ENCODE results near the gene TBX3.

GRCh38 chr12:114711689-114712152 lies 27.7 kb upstream of the TBX3 start:
- TF ChIP-seq CTCF (IDR thresholded peaks at IDR 0.05) = no peak
- no peak for TF ChIP-seq POLR2A (IDR thresholded peaks at IDR 0.05)
- no peak for TF ChIP-seq POLR2AphosphoS5 (IDR thresholded peaks at IDR 0.05)
